ENCODE results near the gene GPT2.

GPT2 gene

GRCh38 chr16:46908540-46909372, 24.6 kb downstream of the GPT2 start:
- no peaks in the 10 kb centered on the region for H3K27me3 ChIP-seq (ENCODE audit: insufficient read depth, low read depth)
- H3K79me2 ChIP-seq (ENCODE audit: insufficient read depth, low read depth) = no peaks in the 10 kb centered on the region
- H2AFZ ChIP-seq (ENCODE audit: low read depth) = no peak overlapping the region
- no peaks in the 10 kb centered on the region for H4K20me1 ChIP-seq (ENCODE audit: insufficient read depth)
- peak; percentile 78 for TF ChIP-seq CTCF (conservative IDR thresholded peaks at IDR 0.05; ENCODE audit: low read depth, low read length)
- H3K4me1 ChIP-seq (ENCODE audit: low read depth, poor library complexity, severe bottlenecking) = no peaks in the 10 kb centered on the region
- no peak overlapping the region for H3K9ac ChIP-seq
- H3K4me3 ChIP-seq (IDR thresholded peaks at IDR 0.05; ENCODE audit: insufficient read depth, low read depth, low read length) = no peak overlapping the region
- no peak overlapping the region for H3K27ac ChIP-seq
- H3K4me2 ChIP-seq = no peak overlapping the region
- H3K36me3 ChIP-seq (ENCODE audit: insufficient read depth) = no peaks in the 10 kb centered on the region

- Histone ChIP-seq H3K4me3 (IDR thresholded peaks at IDR 0.05; ENCODE audit: insufficient read depth, low read depth, low read length) (no peak overlapping the region), H3K4me2 (no peak overlapping the region), H4K20me1 (ENCODE audit: insufficient read depth) (no peaks in the 10 kb centered on the region), H2AFZ (ENCODE audit: low read depth) (no peak overlapping the region), H3K36me3 (ENCODE audit: insufficient read depth) (no peaks in the 10 kb centered on the region), H3K4me1 (ENCODE audit: low read depth, poor library complexity, severe bottlenecking) (no peaks in the 10 kb centered on the region), H3K79me2 (ENCODE audit: insufficient read depth, low read depth) (no peaks in the 10 kb centered on the region), H3K27ac (no peak overlapping the region), H3K9ac (no peak overlapping the region), H3K27me3 (ENCODE audit: insufficient read depth, low read depth) (no peaks in the 10 kb centered on the region)
- TF ChIP-seq CTCF (conservative IDR thresholded peaks at IDR 0.05; ENCODE audit: low read depth, low read length) = no peak
Observed at GRCh38 chr16:46911038-46911437, 26.9 kb downstream of the GPT2 start.

- no peaks in the 10 kb centered on the region for H3K79me2 ChIP-seq (ENCODE audit: insufficient read depth, low read depth)
- H3K27me3 ChIP-seq (ENCODE audit: insufficient read depth, low read depth) = no peaks in the 10 kb centered on the region
- H3K27ac ChIP-seq = no peak overlapping the region
- H3K4me3 ChIP-seq (IDR thresholded peaks at IDR 0.05; ENCODE audit: insufficient read depth, low read depth, low read length) = no peak overlapping the region
- H2AFZ ChIP-seq (ENCODE audit: low read depth) = no peak overlapping the region
- no peaks in the 10 kb centered on the region for H4K20me1 ChIP-seq (ENCODE audit: insufficient read depth)
- TF ChIP-seq CTCF (conservative IDR thresholded peaks at IDR 0.05; ENCODE audit: low read depth, low read length) = no peak
- H3K9ac ChIP-seq = no peak overlapping the region
- H3K36me3 ChIP-seq (ENCODE audit: insufficient read depth) = no peaks in the 10 kb centered on the region
- H3K4me1 ChIP-seq (ENCODE audit: low read depth, poor library complexity, severe bottlenecking) = no peaks in the 10 kb centered on the region
- no peak overlapping the region for H3K4me2 ChIP-seq
Observed at GRCh38 chr16:46911650-46912049, 27.5 kb downstream of the GPT2 start.

- H3K27ac ChIP-seq = no peak overlapping the region
- no peak for TF ChIP-seq CTCF (conservative IDR thresholded peaks at IDR 0.05; ENCODE audit: low read depth, low read length)
- no peaks in the 10 kb centered on the region for H3K36me3 ChIP-seq (ENCODE audit: insufficient read depth)
- H3K79me2 ChIP-seq (ENCODE audit: insufficient read depth, low read depth) = no peaks in the 10 kb centered on the region
- no peak overlapping the region for H2AFZ ChIP-seq (ENCODE audit: low read depth)
- no peaks in the 10 kb centered on the region for H3K27me3 ChIP-seq (ENCODE audit: insufficient read depth, low read depth)
- no peak overlapping the region for H3K4me2 ChIP-seq
- H3K4me1 ChIP-seq (ENCODE audit: low read depth, poor library complexity, severe bottlenecking) = no peaks in the 10 kb centered on the region
- H3K9ac ChIP-seq = no peak overlapping the region
- H3K4me3 ChIP-seq (IDR thresholded peaks at IDR 0.05; ENCODE audit: insufficient read depth, low read depth, low read length) = no peak overlapping the region
- H4K20me1 ChIP-seq (ENCODE audit: insufficient read depth) = no peaks in the 10 kb centered on the region
Observed at GRCh38 chr16:46914556-46915201, 30.5 kb downstream of the GPT2 start.
